Activated T-helper 1 cell treated with Interleukin-2 at 50 U/mL for 16 hours (primary cell): ENCODE measurements around the gene NPM3.

ENCODE experiments used
- DNase-seq: peaks from one replicate; pipeline ENCODE4 v3.0.0-alpha.2; 2020; ENCODE audit warnings: low read depth

The NPM3 gene

DNA sequence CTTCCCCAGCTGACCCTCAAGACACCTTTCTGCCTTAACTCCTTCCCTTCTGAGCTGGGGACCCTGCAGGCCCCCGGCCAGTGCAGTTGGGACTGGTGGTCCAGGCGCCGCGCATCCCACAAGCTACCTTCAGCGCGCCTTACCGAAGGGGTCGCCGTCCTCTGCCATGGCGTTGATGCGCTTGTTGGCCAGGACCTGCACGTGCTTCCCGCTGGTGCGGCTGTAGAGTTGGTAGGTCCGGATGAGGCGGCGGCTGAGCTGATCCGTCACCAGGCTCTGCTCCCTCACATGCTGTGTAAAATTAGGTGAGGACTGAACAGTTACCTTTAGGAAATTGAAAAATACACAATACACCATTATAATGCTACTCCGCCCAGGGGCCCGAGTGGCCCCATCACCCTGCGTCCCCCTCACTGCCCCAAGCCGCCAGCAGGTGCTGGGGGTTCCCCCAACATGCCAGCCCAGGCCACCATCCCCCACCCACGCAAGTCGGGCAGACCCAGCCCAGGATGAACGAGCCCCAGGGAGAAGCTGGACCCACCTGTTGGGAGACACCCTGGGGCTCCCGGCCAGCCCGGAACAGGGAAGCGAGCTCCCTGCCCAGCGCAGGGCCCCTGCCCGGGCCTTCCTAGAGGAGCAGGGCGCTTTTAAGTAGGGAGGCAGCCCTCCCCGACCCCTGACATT is 8.5 kb downstream of the NPM3 start:
- no peak for DNase-seq

DNA sequence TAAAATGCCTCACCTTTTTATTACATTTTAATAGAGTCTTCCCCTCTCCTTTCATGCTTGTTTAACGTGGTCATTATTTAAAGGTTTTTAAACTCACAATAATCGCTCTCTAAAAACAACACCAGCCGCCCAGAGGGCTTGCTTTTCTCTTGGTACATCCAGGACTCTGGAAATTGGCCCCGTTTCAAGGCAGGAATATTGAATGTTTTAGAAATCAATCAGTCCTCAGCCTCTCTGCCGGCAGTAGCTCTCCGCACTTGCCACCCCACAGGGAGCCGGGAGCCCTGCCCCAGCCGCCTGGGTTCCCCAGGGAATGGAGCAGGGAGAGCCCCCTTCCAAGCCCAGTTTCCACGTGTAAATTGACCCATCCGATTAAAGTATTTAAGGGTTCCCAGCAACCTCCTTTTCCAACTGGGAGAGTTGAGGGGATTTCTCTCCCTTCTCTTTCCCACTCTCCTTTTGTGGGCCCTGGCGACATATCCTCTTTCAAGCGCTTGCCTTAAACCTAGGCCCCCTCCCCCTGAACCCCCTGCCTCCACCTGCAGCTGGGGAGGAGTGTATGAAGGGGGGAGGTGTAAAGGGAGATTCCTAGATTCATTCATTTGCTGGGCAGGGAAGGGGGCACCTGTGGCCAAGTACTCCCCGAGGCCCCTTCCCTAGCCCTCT is 9.2 kb downstream of the NPM3 start:
- DNase-seq: no peak

DNA sequence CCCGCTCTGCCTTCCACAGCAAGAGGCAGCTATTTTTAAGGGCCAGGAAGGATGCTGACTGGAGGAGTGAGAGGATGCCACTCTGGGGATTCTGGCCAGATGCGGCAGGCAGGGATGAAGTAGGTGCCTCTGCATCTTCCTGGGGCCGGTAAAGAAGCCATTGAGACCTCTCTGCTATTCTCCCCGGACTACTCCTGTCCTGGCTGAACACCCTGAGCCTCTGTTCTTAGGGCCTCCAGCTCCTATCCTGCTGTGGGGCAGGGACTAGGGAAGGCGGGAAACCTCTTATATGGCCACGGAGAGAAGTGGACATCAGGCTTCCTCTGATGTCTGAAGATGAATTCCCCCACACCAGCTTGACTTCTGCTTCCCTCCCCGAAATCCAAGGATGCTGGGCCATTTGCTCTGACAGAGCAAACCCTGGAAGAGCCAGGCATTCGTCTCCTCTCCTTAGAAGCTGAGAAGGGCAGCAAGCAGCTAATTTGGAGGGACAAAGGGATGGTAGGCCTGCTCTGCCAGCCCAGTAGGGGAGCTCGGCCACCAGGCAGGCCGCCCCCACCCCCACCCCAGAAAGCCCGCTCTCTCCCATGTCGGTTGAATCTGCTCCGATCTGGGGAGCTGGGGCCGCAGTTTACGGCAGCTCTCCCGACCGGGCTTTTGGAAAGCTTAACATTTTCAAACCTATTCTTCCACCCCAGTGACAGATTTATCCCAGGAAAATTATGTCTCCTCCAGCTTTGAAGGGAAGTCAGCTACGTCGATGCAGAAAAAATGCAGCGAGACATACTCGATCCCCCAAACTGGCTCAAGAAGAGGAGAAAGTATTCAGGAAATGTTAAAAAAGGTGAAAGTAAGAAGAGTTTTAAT is 10.1 kb downstream of the NPM3 start:
- DNase-seq: no peak

DNA sequence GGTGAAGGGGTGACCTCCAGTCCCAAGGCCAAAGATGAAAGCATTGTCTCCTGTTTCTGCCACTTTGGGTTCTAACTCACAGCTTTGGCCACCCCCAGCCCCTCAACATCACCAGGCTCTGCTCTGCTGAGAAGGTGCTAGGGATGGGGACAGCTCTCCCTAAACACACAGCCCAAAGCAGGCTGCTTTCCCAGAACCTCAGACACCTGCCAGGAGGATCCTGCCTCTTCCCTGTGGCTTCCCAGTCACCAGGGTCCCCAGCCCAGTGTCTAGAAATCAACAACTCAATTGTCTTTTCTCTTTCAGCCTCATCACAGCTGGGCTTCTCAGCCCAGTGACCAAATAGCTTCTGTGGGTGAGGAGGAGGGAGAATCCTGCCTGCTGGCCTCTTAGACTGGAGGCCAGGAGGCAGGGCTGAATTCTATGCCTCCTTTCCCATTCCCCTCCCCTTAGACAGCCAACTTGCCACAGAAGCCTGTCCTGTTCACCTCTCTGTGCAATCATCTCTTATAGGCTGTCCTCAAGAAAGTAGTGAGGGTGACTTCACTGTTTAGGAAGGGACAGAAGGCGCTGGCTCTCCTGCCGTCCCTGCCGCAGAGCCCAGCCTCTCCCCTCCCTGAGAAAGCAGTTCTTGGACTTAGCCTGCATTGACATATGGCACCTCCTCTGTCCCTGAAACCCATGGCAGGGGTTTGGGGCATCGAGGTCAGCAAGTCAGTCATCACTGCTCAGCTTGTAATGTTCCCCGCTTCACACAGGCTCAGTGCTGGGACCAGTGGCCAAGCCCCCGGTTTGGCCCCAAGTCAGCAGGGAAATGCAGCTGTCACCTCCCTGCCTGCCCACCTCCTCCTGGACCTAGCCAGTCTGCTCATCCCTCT is 11.0 kb downstream of the NPM3 start:
- no peak for DNase-seq

DNA sequence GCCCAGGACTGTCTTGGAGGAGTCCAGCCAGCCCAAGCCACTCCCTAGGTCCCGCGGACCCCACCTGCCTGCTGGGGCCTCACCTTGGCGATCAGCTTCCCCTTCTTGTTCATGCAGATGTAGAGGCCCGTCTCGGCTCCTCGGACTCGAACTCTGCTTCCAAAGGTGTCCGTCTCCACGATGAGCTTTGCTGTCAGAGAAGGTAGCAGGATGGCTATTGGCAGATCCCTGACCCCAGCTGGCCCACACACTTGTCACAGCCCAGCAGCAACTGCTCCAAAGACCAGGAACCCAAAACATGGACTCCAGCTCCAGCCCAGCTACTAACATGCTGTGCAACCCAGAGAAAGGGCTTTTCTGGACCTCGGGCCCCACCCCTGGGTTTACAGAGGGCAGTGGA is 11.9 kb downstream of the NPM3 start:
- no peak for DNase-seq

DNA sequence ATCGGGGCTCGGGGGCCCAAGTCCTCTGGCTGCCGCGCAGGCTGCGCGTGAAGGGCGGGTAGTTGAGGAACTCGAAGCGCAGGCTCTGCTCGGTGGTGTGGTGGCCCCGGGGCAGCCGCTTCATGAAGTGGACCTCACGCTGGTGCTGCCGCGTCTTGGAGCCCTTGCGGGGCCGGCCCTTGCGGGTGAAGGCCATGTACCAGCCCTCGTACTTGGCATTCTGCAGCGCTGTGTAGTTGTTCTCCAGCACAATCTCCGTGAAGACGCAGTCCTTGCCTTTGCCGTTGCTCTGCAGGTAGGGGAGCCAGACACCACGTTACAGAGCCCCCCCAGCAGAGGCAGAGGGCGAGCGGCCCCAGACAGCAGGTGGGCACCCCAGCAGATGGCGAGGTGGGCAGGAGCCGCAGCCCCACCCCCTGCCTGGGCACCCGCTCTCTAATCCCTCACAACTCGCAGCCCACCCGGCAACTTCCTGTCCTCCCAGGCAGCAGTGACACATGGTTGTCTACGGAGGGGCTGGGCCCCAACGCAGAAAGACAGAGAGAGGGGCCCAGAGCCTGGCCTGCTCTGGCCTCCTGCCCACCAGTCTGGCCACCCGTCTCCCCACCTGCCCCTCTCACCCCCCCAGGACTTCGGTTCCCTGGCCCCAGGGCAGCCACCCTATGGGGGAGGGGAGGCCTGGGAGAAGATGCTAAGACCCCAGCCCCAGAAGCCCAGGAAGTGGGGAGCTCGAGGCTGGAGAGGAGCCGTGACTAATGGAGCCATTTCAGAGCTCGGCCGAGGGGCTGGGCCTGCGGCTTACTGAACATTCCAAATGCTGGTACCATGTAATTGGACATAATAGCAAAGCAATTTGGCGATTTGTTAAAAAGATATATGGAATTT is 12.7 kb downstream of the NPM3 start:
- DNase-seq: no peak

DNA sequence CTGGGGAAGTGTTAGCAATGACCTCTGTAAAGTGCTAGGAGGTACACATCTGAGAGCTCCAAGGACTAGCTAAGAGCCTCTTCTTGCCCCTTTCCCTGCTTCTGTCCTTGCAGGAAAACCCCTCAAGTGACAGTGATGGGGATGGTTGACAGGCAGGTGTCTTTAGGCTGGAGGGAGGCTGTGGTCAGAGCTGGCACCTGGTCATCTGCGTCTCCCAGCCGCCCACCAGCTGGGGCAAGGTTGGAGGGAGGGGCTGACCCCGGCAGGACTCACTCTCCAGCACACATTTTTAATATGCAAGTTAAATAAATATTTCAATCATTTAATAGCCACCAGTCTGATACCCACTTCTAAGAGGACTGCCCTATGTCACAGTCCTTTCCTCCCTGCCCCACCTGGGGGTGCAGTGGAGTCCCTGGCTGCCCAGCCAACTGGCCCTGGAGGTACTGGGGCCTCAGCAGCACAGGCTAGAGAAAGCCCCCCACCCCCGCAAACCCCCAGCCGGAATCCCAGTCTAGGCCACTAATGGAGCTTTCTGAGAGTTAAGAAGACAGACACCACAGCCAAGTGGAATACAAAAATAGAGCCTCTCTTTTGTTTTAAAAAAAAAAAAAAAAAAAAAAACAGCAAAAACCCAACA is 13.6 kb downstream of the NPM3 start:
- no peak for DNase-seq

DNA sequence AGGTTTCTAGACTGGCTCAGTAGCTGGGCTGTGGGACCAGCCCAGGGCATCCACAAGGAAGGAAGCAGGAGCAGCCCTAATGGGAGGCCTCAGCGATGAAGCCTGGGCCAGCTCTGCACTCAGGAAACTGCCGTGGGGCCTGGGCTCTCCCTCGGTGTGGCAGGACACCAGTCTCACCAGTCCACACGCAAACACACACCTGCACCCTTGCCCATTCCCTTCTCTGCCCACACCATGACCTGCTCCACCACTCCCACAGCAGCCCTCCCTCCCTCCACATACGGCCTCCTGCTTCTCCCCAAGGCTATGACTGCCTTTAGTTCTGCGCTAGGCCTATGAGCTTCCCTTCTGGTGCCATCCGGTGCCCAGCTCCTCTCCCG is 14.5 kb downstream of the NPM3 start:
- no peak for DNase-seq

DNA sequence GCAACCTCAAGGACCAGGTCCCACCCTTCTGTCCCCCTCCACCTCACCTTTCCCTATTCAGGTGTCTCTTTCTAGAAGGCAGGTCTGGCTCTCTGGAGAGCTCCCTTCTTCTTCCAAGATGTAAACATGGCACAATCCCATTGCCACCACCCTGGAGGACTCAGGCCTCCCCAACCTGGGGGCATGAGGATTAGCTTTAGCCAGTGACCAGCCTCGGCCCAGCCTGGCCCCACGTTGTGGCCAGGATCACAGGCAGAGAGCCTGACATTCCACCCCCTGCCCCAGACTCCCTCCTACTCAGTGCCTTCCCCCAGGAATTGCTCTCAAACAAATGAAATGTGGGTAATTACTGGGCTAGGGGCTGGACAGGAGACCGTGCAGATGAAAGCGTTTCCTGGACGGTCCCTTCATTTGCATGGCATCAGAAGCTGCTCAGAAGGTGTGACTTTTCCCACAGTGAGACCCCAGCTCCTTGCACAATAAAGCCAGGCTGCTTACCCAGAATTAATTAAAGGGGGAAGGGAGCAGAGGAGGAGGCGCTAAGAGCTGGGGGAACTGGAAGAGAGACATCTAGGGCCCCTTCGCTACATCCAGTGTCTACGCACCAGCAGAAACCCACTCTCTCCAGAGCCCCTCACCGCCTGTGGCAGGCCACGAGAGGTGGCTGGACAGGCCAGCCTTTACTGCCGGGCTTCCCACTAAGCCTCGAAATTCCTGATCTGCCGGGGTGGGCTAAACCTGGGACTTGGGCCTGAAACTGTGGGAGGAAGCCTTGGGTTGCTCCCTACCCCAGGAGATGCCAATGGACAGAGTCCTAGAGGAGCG is 15.1 kb downstream of the NPM3 start:
- DNase-seq: no peak

DNA sequence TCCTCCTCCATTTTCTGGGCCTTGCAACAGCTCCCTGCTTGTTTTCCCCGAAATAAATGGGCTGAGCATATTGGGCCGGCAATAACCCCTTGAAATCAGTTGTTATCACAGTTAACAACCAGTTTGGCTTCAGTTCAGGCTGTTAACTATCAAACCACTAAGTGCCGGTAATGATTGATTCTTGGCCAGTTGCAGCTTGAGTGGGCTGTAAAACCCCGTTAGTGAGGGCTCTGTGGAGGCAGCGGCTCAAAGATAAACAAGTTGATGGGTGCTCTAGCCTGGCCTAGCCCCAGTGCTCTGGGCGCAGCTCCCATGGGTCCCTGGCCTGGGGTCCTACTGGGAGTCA is 15.7 kb downstream of the NPM3 start:
- no peak for DNase-seq

DNA sequence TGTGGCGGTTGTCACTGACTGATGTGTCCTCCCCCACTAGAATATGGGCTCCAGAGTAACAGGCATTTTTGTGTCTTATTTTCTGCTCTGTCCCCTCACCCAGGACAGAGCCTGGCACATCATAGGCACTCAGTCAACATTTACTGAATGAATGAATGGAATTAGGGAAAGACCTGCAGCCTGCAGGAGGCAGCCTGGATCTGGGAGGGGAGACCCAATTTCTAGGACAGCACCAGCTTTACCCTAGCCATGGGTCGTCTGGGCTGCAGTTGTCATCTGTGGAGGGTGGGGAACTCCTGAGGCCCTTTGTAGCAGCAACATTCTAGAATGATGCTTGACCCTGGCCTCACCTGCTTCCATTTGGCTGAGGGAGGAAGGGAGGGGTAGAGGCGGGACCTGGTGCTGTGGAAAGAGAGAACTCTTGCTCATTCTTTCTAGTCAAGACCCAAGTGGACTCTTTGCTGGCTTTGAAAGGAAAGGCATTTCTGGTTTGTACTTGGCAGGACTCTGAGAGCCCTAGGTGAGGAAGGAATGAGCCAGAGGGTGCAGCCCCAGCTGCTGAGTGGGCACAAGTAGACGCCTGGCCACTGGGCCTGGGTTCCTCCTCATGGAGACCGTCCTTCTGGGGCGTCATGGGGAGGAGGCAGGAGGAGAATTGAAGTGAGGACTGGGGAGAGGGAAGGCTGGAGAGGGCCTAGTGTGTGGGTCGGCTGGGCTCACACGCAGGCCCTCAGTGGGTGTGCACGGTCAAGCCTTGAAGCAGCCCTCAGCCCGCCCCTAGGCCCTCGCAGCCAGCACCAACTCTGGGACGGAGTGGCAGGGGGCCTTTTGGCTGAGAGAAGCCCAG is 16.3 kb downstream of the NPM3 start:
- no peak for DNase-seq

DNA sequence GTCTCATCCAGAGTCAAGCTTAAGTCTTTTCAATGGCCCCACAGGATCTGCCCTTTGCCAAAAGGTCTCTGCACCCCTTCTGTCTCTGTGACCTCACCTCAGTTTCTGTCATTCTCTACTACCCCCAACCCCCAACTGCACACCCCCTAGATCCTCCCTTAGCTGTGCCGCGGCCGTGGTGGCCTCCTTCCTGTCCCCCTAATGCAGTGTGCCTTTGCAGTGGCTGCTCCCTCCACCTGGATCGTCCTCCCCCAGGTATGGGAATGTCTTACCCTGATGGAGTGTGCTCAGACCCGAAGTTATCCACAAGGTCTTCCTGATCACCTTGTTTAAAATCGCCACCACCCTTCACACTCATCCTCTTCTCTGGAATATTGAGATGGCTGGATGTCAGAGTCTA is 16.9 kb downstream of the NPM3 start:
- DNase-seq: no peak

DNA sequence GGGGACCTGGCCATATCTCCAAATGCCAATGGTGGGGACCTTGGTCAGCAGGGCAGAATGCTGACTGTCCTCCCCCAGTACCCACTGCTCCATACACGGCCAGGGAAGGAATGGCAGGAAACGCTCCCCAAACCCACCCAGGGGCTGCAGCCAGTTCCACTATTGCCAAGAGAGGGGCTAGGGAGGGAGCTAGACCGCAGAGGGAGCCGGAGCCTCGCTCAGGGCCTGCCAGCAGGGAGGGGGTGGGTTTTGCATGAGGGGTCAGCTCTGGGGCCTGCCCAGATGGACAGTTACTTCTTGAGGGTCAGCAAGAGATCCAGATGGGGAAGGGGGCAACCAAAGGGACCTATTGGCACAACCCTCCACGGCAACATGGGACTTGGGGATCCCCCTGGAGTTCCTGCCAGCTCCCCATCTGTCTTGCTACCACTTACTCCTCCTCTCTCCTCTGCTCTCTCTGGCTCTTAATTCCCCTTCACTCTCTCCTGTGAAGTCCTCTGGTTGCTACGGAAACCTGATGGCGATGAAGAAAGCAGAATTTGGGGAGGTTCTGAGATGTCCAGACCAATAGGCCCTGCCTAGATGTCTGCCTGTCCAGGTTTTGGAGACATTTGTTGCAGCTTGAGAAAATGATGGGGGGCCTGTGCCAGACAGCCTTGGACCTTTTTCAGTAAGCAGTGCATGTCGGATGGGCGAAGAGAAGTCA is 20.0 kb downstream of the NPM3 start:
- no peak for DNase-seq

DNA sequence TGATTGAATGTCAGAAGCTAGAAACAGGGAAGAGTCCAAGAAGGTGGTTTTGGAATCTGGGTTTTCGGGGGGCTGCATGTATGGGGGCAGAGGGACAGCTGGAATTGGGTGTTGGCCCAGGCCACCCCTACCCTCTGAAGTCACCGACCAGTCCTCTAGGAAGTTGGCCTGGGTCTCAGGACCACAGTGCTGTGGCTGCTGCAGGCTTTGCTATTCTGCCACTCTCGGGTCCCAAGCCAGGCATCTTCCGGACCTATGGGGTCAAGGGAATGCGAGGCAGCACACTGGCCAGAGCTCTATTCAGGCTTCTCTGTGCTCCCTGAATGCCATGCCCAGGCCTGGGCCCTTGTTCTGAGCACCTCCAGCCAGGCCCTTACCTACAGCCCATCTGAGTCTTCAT is 20.5 kb downstream of the NPM3 start:
- no peak for DNase-seq

DNA sequence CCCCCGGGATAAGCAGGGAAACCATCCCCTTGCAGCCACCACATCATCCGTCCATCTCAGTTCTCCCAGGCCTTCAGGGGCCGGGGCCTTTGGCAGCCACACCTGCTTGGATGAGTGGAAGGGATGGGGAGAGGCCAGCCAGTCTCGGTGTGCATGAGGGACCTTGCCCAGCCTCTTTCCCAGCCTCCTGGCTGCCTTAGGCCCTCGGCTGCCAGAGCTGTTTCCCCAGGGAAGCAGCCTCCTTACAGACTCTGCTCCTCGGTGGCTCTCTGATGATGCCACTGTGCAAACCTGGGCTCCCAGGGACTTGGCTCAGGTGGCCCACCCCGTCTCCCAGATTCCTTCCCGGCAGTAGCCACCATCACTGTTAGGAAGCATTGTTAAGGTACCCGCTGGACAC is 22.0 kb downstream of the NPM3 start:
- DNase-seq: no peak

DNA sequence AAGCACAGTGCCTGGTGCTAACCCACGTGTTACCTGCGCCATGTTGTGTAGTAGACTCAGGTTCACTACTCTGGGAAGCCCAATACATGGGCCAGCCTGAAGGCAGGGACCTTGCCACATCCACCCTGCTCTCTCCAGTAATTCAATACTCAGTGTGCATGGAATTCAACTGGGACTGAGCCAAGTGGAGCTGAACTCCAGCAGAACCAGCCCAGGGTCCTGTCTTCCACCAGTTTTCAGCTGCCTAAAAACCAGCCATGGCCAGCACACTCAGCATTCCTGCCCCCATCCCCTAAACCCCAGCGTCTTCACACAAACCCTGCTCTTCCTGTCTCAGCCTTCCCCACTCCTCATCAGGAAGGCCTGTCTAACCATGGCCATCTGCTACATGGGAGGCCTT is 22.7 kb downstream of the NPM3 start:
- DNase-seq: no peak

DNA sequence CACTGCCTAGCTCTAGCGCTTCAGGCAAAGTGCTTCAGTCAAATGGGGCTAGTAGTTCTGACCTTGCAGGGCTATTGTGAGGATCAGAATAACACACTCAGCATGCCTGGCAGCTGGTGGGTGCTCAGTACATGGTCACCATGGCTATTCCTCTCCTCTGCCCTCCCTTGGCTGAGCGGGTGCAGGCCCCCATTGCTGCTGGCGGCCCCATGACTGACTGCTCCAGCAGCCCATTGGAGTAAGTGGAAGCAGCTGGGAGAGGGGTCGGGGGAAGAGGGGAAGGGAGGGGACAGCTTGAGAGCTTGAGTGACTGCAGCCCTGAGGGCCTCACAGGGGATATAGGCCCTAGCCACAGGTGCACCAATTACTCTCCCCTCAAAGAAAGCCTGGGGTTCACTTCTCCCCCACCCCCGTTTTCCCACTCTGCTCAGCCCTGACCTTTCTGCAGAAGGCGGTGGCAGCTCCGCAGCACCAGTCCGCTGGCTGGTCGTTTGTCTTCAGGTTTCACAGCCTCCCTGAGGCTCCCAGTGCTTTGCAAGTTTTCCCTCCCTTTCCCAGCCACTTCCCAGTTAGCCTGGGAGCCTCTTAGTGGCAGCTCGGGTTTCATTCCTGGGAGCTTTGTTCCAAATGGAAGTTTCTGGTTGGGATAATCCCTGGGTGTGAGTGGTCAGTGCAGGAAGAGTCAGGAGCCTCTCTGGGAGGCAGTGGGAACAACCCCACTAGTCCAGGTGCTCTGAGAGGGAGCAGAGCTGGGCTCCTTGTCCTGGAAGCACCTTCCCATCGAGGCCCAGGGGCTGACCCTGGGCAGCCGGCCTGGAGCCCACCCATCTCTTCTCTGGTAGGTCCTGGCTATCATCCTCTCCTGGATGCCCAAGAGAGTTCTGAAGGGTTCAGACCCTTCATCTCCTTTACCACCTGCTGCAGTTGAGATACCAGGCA is 23.7 kb downstream of the NPM3 start:
- no peak for DNase-seq
